CD4-positive, alpha-beta T cell (primary cell): Measurements from ENCODE around the gene HOOK2. TPM values are rescaled to one million over a fixed set of nuclear protein-coding genes. Genes with fewer than 3 reads are reported as not detected.

Experiments
- ATAC-seq: fragments of 200-7000 bp; cut with Tn5 transposase; one replicate; pipeline ENCODE4 v1.10.0; 2022; ENCODE audit warnings: mild to moderate bottlenecking; ENCODE audit not compliant: poor library complexity
- CTCF ChIA-PET: fragments of 350-600 bp; sonication (Branson Sonifier 250); formaldehyde crosslinking; loops from one replicate; lab custom pipeline; 2021; ENCODE audit warnings: antibody characterized with exemption, inconsistent platforms; lab: Charles Lee
- POLR2A ChIA-PET: fragments of 350-600 bp; sonication (Branson Sonifier 250); formaldehyde crosslinking; loops from one replicate; lab custom pipeline; 2021; ENCODE audit warnings: antibody characterized with exemption, inconsistent platforms; lab: Charles Lee
- DNase-seq, 14 experiments: peaks; one replicate each; pipeline ENCODE4 v3.0.0-alpha.2; 2013 to 2020; ENCODE audit warnings: mixed read lengths in 2 of 14
- H3K27ac ChIP-seq, 2 donors: one replicate each; pipeline versions ENCODE4 v1.5.1 to v1.7.0; 2013; ENCODE audit warnings: low read length in 2 of 2, low read depth in 1 of 2, mild to moderate bottlenecking in 1 of 2
- H3K27me3 ChIP-seq, 2 experiments: 1 replicate in 1 of 2; 2 replicates in 1 of 2; pipeline versions ENCODE4 v1.6.1 to v1.7.0; 2013; ENCODE audit warnings: low read length in 2 of 2, control low read depth in 1 of 2, mild to moderate bottlenecking in 1 of 2, moderate library complexity in 1 of 2; ENCODE audit not compliant: insufficient read depth in 2 of 2, control insufficient read depth in 1 of 2
- H3K36me3 ChIP-seq: one replicate; pipeline ENCODE4 v1.6.1; 2013; ENCODE audit warnings: low read length, control low read depth; ENCODE audit not compliant: insufficient read depth
- H3K4me1 ChIP-seq: one replicate; pipeline ENCODE4 v1.6.1; 2013; ENCODE audit warnings: low read length, control low read depth; ENCODE audit not compliant: insufficient read depth
- H3K4me3 ChIP-seq: one replicate; pipeline ENCODE4 v1.5.1; 2013; ENCODE audit warnings: mild to moderate bottlenecking, low read length, moderate library complexity
- H3K9me3 ChIP-seq, 2 experiments: 1 replicate in 1 of 2; 2 replicates in 1 of 2; pipeline versions ENCODE4 v1.6.1 to v1.7.0; 2013; ENCODE audit warnings: low read length in 2 of 2, mild to moderate bottlenecking in 2 of 2, control low read depth in 1 of 2, moderate library complexity in 1 of 2; ENCODE audit not compliant: control insufficient read depth in 1 of 2, insufficient read depth in 1 of 2
- H3K27ac Mint-ChIP-seq: one replicate; pipeline ENCODE4 v1.8.0; 2020; ENCODE audit warnings: mixed read lengths
- H3K27me3 Mint-ChIP-seq: one replicate; pipeline ENCODE4 v1.8.0; 2021; ENCODE audit warnings: mixed read lengths
- H3K36me3 Mint-ChIP-seq: one replicate; pipeline ENCODE4 v1.8.0; 2021; ENCODE audit warnings: low read depth, mixed read lengths
- H3K4me1 Mint-ChIP-seq: one replicate; pipeline ENCODE4 v1.8.0; 2021; ENCODE audit warnings: low read depth, mixed read lengths
- H3K4me3 Mint-ChIP-seq: one replicate; pipeline ENCODE4 v1.8.0; 2020; ENCODE audit warnings: mild to moderate bottlenecking, mixed read lengths
- H3K9me3 Mint-ChIP-seq: one replicate; pipeline ENCODE4 v1.8.0; 2020; ENCODE audit warnings: mixed read lengths
- CTCF ChIP-seq: fragments of 200-600 bp; IDR thresholded peaks from one replicate; pipeline ENCODE4 v1.8.0; 2022; ENCODE audit warnings: antibody characterized with exemption, mild to moderate bottlenecking
- intact Hi-C, 2 experiments: fragments of 100-400 bp; cut with DNase I in 1 of 2; cut with micrococcal nuclease in 1 of 2; formaldehyde crosslinking; loops; one replicate each; pipeline versions ENCODE4 v1.15.1 to v1.9.0; 2023 to 2025; cut with DNase I, micrococcal nuclease
- total RNA-seq, 174 experiments: library from RNA in 2 of 174; stranded (reverse) in 2 of 174; gene quantifications; one replicate each; pipeline ENCODE4 v1.2.3 and lab custom pipeline; 2021 to 2026

HOOK2 gene
- total RNA-seq, 2 experiments from 2014 or later = 14.8 to 17.0 TPM

GRCh38 chr19:12797141-12797587, 21.8 kb upstream of the HOOK2 start:
- peaks cover 28% of the 10 kb centered on the region for H3K36me3 ChIP-seq
- no peaks in the 10 kb centered on the region for H3K9me3 ChIP-seq
- Mint-ChIP-seq H3K27me3 (peaks cover 9% of the 10 kb centered on the region), H3K27ac (no peak overlapping the region), H3K4me3 (no peak overlapping the region), H3K9me3 (no peaks in the 10 kb centered on the region), H3K36me3 (peaks cover 40% of the 10 kb centered on the region), H3K4me1 (peaks cover 38% of the 10 kb centered on the region)
- H3K4me3 ChIP-seq = no peak overlapping the region
- intact Hi-C loops = loop anchor here (2.0 to 5.0 kb wide), 2 partner anchors 80 to 120 kb away; no protein-coding TSS in a partner anchor
- no peak overlapping the region for H3K27ac ChIP-seq
- ChIA-PET CTCF (interaction anchor here (1.5 to 9.4 kb wide), 7 partner anchors 9 to 64 kb away, joined by 6 to 178 read pairs (median 14); partner anchors contain the start of genes HOOK2 and RNASEH2A), POLR2A (interaction anchor here (1.6 to 8.3 kb wide), 2 partner anchors 9 to 21 kb away, joined by 4 to 301 read pairs; partner anchors contain the start of genes HOOK2 and RNASEH2A)
- TF ChIP-seq CTCF = no peak
- ATAC-seq (no peak), DNase-seq (peak in 1 of 14 experiments; percentile 32)
- peaks cover 56% of the 10 kb centered on the region for H3K4me1 ChIP-seq
- H3K27me3 ChIP-seq = no peaks in the 10 kb centered on the region

GRCh38 chr19:12796146-12797071, 21.1 kb upstream of the HOOK2 start:
- POLR2A ChIA-PET = interaction anchor here (0.8 to 8.3 kb wide), 10 partner anchors 9 to 95 kb away, joined by 3 to 348 read pairs (median 4); partner anchors contain the start of genes GCDH, HOOK2 and RNASEH2A
- Histone ChIP-seq H3K27ac (peak overlapping the region; percentile 54 to 55), H3K4me3 (peak overlapping the region; percentile 37), H3K36me3 (peaks cover 28% of the 10 kb centered on the region), H3K4me1 (peaks cover 52% of the 10 kb centered on the region), H3K9me3 (no peaks in the 10 kb centered on the region), H3K27me3 (no peaks in the 10 kb centered on the region)
- Mint-ChIP-seq H3K4me3 (peak overlapping the region; percentile 82), H3K9me3 (no peaks in the 10 kb centered on the region), H3K4me1 (peaks cover 36% of the 10 kb centered on the region), H3K27me3 (peaks cover 10% of the 10 kb centered on the region), H3K36me3 (peaks cover 44% of the 10 kb centered on the region), H3K27ac (peak overlapping the region; percentile 82)
- peak in 13 of 14 experiments; percentile 65 to 90 (median 70) for DNase-seq
- peak; percentile 94 for TF ChIP-seq CTCF
- ATAC-seq = peak; percentile 7
- intact Hi-C loops = loop anchor here (1.0 to 5.0 kb wide), 7 partner anchors 10 to 119 kb away; partner anchors contain the start of gene RNASEH2A (in 1 of the 2)
- CTCF ChIA-PET = interaction anchor here (0.7 to 9.4 kb wide), 16 partner anchors 9 to 80 kb away, joined by 3 to 178 read pairs (median 6); partner anchors contain the start of genes HOOK2 and RNASEH2A

GRCh38 chr19:12794971-12795381, 19.6 kb upstream of the HOOK2 start:
- Histone ChIP-seq H3K27me3 (no peaks in the 10 kb centered on the region), H3K27ac (peak overlapping the region in 1 of 2 donors; percentile 99), H3K4me3 (no peak overlapping the region), H3K9me3 (no peaks in the 10 kb centered on the region), H3K4me1 (peaks cover 50% of the 10 kb centered on the region), H3K36me3 (peaks cover 24% of the 10 kb centered on the region)
- Mint-ChIP-seq H3K36me3 (peaks cover 47% of the 10 kb centered on the region), H3K4me3 (peak overlapping the region; percentile 86), H3K27me3 (peaks cover 13% of the 10 kb centered on the region), H3K4me1 (peaks cover 39% of the 10 kb centered on the region), H3K9me3 (no peaks in the 10 kb centered on the region), H3K27ac (peak overlapping the region; percentile 99)
- CTCF ChIA-PET = interaction anchor here (1.9 to 9.4 kb wide), 7 partner anchors 11 to 78 kb away, joined by 7 to 178 read pairs (median 14); partner anchors contain the start of genes HOOK2 and RNASEH2A
- peak in 1 of 14 experiments; percentile 48 for DNase-seq
- no peak for ATAC-seq
- intact Hi-C loops = loop anchor here (5.0 kb wide), 2 partner anchors 118 to 128 kb away; partner anchors contain the start of genes MAN2B1 (in 1 of the 2) and WDR83 (in 1 of the 2)
- POLR2A ChIA-PET = interaction anchor here (1.1 to 8.3 kb wide), 5 partner anchors 13 to 72 kb away, joined by 3 to 348 read pairs (median 39); partner anchors contain the start of genes HOOK2 and TNPO2
- TF ChIP-seq CTCF = no peak
